H1 (cell line): ENCODE measurements around the gene BSCL2. TPM values are rescaled to one million over a fixed set of nuclear protein-coding genes. Genes with fewer than 3 reads are reported as not detected.
"Not testable (repeated sequence)": the region's sequence is repeated elsewhere in the genome, so short reads cannot be mapped to it uniquely, and the experiment has no call there.

Experiments used
- CTCF ChIA-PET: fragments of 300-600 bp; sonication (Branson Sonifier 250); formaldehyde crosslinking; loops from one replicate; lab custom pipeline; 2021; ENCODE audit not compliant: partially characterized antibody; lab: Charles Lee
- POLR2A ChIA-PET: fragments of 300-600 bp; sonication (Branson Sonifier 250); formaldehyde crosslinking; loops from one replicate; lab custom pipeline; 2021; ENCODE audit warnings: inconsistent platforms; ENCODE audit not compliant: partially characterized antibody; lab: Charles Lee
- DNase-seq, 2 experiments: peaks; one replicate each; pipeline versions ENCODE4 v3.0.0 to v3.0.0-alpha.2; 2010 to 2022; ENCODE audit warnings: low spot score in 2 of 2, low read depth in 1 of 2, mixed read lengths in 1 of 2
- FAIRE-seq: peaks from 2 replicates; lab custom pipeline; 2011; peaks lifted over from hg19 to GRCh38; lab: Jason Lieb, UNC
- H2AFZ ChIP-seq: 2 replicates; pipeline ENCODE4 v1.8.1; 2012; ENCODE audit warnings: low read length, inconsistent platforms
- H2AK5ac ChIP-seq: 2 replicates; pipeline ENCODE4 v1.6.1; 2013; ENCODE audit warnings: low read depth, low read length
- H2BK120ac ChIP-seq: replicated peaks from 2 replicates; pipeline ENCODE3; 2013; ENCODE audit warnings: low read depth, low read length, inconsistent platforms
- H2BK12ac ChIP-seq: 2 replicates; pipeline ENCODE4 v1.6.1; 2013; ENCODE audit warnings: low read depth, low read length
- H2BK15ac ChIP-seq: 2 replicates; pipeline ENCODE4 v1.6.1; 2013; ENCODE audit warnings: low read length
- H2BK20ac ChIP-seq: 2 replicates; pipeline ENCODE4 v1.6.1; 2013; ENCODE audit warnings: low read length
- H2BK5ac ChIP-seq: 2 replicates; pipeline ENCODE4 v1.6.1; 2013; ENCODE audit warnings: low read depth, low read length
- H3K14ac ChIP-seq: 2 replicates; pipeline ENCODE4 v1.6.1; 2013; ENCODE audit warnings: inconsistent platforms; ENCODE audit not compliant: insufficient read length
- H3K18ac ChIP-seq: 2 replicates; pipeline ENCODE4 v1.6.1; 2013; ENCODE audit warnings: low read length; ENCODE audit errors: extremely low read depth
- H3K23ac ChIP-seq: 2 replicates; pipeline ENCODE4 v1.6.1; 2013; ENCODE audit warnings: inconsistent platforms; ENCODE audit not compliant: insufficient read length
- H3K23me2 ChIP-seq: 2 replicates; pipeline ENCODE4 v1.6.1; 2013; ENCODE audit warnings: low read depth, low read length
- H3K27ac ChIP-seq: 2 replicates; pipeline ENCODE4 v1.6.1; 2011; ENCODE audit warnings: low read depth, low read length, inconsistent platforms
- H3K27me3 ChIP-seq, 4 experiments: replicated peaks in 1 of 4; 1 replicate in 1 of 4; 2 replicates in 3 of 4; pipeline versions ENCODE4 v1.6.1 to v1.8.1; 2011 to 2013; ENCODE audit warnings: low read length in 3 of 4, mild to moderate bottlenecking in 3 of 4, inconsistent platforms in 2 of 4, mixed read lengths in 2 of 4, moderate library complexity in 1 of 4; ENCODE audit not compliant: control insufficient read depth in 3 of 4, insufficient read depth in 3 of 4; ENCODE audit errors: extremely low read depth in 1 of 4
- H3K36me3 ChIP-seq, 4 experiments: 2 replicates each; pipeline versions ENCODE4 v1.6.1 to v1.8.1; 2011 to 2013; ENCODE audit warnings: mild to moderate bottlenecking in 4 of 4, low read length in 3 of 4, moderate library complexity in 2 of 4, control low read depth in 1 of 4, inconsistent platforms in 1 of 4; ENCODE audit not compliant: insufficient read depth in 4 of 4, control insufficient read depth in 2 of 4
- H3K4ac ChIP-seq: replicated peaks from 2 replicates; pipeline ENCODE3; 2013; ENCODE audit warnings: low read length, low read depth, mixed read lengths, inconsistent platforms; ENCODE audit not compliant: insufficient read length
- H3K4me1 ChIP-seq, 4 experiments: replicated peaks in 1 of 4; 1 replicate in 1 of 4; 2 replicates in 3 of 4; pipeline versions ENCODE4 v1.6.1 to v1.8.1; 2011 to 2013; ENCODE audit warnings: low read length in 3 of 4, inconsistent platforms in 2 of 4, mixed read lengths in 1 of 4; ENCODE audit not compliant: insufficient read depth in 4 of 4, control insufficient read depth in 3 of 4
- H3K4me2 ChIP-seq, 2 experiments: 2 replicates each; pipeline versions ENCODE4 v1.6.1 to v1.8.1; 2011 to 2013; ENCODE audit warnings: low read depth in 2 of 2, low read length in 2 of 2, control low read depth in 1 of 2, inconsistent platforms in 1 of 2, mild to moderate bottlenecking in 1 of 2; ENCODE audit not compliant: insufficient read depth in 1 of 2
- H3K4me3 ChIP-seq, 4 experiments: fragments of 200-600, 300-600 bp in 1 of 4; sonication (generic), shearing (Covaris generic), sonication (Bioruptor Twin) in 1 of 4; 2 replicates each; pipeline versions ENCODE4 v1.5.1 to v1.8.1; 2011 to 2016; ENCODE audit warnings: low read length in 4 of 4, low read depth in 3 of 4, control low read depth in 2 of 4, inconsistent platforms in 2 of 4, mild to moderate bottlenecking in 2 of 4, mixed read lengths in 1 of 4, moderate library complexity in 1 of 4; ENCODE audit not compliant: insufficient read depth in 2 of 4; ENCODE audit errors: extremely low read depth in 1 of 4
- H3K56ac ChIP-seq: replicated peaks from 2 replicates; pipeline ENCODE3; 2013; ENCODE audit warnings: low read depth, mild to moderate bottlenecking, mixed read lengths, low read length, inconsistent platforms; ENCODE audit not compliant: insufficient read length
- H3K79me1 ChIP-seq: 2 replicates; pipeline ENCODE4 v1.6.1; 2013; ENCODE audit warnings: low read depth, low read length, control low read depth
- H3K79me2 ChIP-seq, 2 experiments: 2 replicates each; pipeline versions ENCODE4 v1.6.1 to v1.8.1; 2012 to 2013; ENCODE audit warnings: low read length in 2 of 2, mild to moderate bottlenecking in 2 of 2, inconsistent platforms in 1 of 2; ENCODE audit not compliant: insufficient read depth in 2 of 2, control insufficient read depth in 1 of 2
- H3K9ac ChIP-seq, 4 experiments: replicated peaks in 1 of 4; 1 replicate in 1 of 4; 2 replicates in 3 of 4; pipeline versions ENCODE4 v1.6.1 to v1.8.1; 2011 to 2013; ENCODE audit warnings: low read depth in 3 of 4, low read length in 3 of 4, control low read depth in 2 of 4, mild to moderate bottlenecking in 2 of 4, moderate library complexity in 2 of 4, inconsistent platforms in 1 of 4; ENCODE audit errors: extremely low read depth in 1 of 4
- H3K9me3 ChIP-seq, 2 experiments: 2 replicates each; pipeline versions ENCODE4 v1.6.1 to v1.8.1; 2012 to 2013; ENCODE audit warnings: mild to moderate bottlenecking in 2 of 2, moderate library complexity in 2 of 2, control low read depth in 1 of 2, inconsistent platforms in 1 of 2, low read depth in 1 of 2, low read length in 1 of 2, mixed read lengths in 1 of 2; ENCODE audit not compliant: insufficient read depth in 2 of 2
- H4K20me1 ChIP-seq, 2 experiments: replicated peaks in 1 of 2; 2 replicates each; pipeline versions ENCODE3 to v1.8.1; 2011 to 2013; ENCODE audit warnings: inconsistent platforms in 2 of 2, low read length in 2 of 2, mild to moderate bottlenecking in 1 of 2; ENCODE audit not compliant: insufficient read depth in 2 of 2, control insufficient read depth in 1 of 2
- H4K5ac ChIP-seq: 2 replicates; pipeline ENCODE4 v1.6.1; 2013; ENCODE audit warnings: low read length, low read depth, mixed read lengths, inconsistent platforms; ENCODE audit not compliant: insufficient read length
- H4K8ac ChIP-seq: 2 replicates; pipeline ENCODE4 v1.8.0; 2013; ENCODE audit warnings: mild to moderate bottlenecking, moderate library complexity, low read length, inconsistent platforms; ENCODE audit not compliant: insufficient read depth; ENCODE audit errors: extremely low read depth
- H4K91ac ChIP-seq: replicated peaks from 2 replicates; pipeline ENCODE3; 2013; ENCODE audit warnings: low read length, mixed read lengths, inconsistent platforms; ENCODE audit not compliant: insufficient read length
- WGBS, 2 experiments: shearing (Covaris generic) in 1 of 2; methylation state at CpG; one replicate each; pipeline versions ENCODE4 v1.1.6 to v1.1.7; 2013 to 2015; ENCODE audit warnings: low lambda C conversion rate in 2 of 2, mixed read lengths in 2 of 2, inconsistent platforms in 1 of 2, low coverage in 1 of 2, missing lambda C conversion rate in 1 of 2; ENCODE audit not compliant: insufficient replicate concordance in 2 of 2, insufficient coverage in 1 of 2, insufficient read length in 1 of 2; ENCODE audit errors: extremely low coverage in 1 of 2, missing lambda C conversion rate in 1 of 2; 5-methylcytosine and 5-hydroxymethylcytosine counted together
- polyA plus RNA-seq, 7 experiments: library from polyadenylated mRNA; depleted of rRNA in 3 of 7; stranded (reverse) in 5 of 7; unstranded in 2 of 7; fragments of >200 nt in 5 of 7; fragments of 200-250 nt in 2 of 7; gene quantifications; 1 replicate in 5 of 7; 2 replicates in 1 of 7; 4 replicates in 1 of 7; pipeline versions ENCODE4 v1.2.1 to v1.2.3, GENCODE V29; 2011 to 2013; ENCODE audit warnings: missing spikeins in 2 of 7, mixed read lengths in 2 of 7
- total RNA-seq: library from RNA; stranded (reverse); fragmentation: NEBNext Ultra II Directional; extraction: Animal tissue kit (Norgen Biotek cat#: 25700); gene quantifications from 2 replicates; pipeline ENCODE4 v1.2.1, GENCODE V29; 2021

The BSCL2 gene
- total and polyA plus RNA-seq, 2 of the 8 experiments (the other 6 are each of a cell fraction or from before 2014, with no cell fraction given) = 59.5 to 264 TPM

DNA sequence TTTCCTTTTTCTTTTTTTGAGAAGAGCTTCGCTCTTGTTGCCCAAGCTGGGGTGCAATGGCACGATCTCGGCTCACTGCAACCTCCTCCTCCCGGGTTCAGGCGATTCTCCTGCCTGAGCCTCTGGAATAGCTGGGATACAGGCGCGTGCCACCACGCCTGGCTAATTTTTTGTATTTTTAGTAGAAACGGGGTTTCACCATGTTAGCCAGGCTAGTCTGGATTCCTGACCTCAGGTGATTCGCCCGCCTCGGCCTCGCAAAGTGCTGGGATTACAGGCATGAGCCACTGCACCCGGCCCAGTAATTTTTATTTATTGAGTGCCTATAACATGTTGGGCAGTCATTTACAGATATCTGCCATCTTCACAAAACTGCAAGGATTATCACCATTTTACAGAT is 22.9 kb upstream of the BSCL2 start:
- H2BK20ac ChIP-seq, H3K9me3 ChIP-seq, H3K27me3 ChIP-seq, H2BK12ac ChIP-seq, H3K4me1 ChIP-seq, DNase-seq, H2BK5ac ChIP-seq, H2BK15ac ChIP-seq, FAIRE-seq, H3K23ac ChIP-seq, H4K8ac ChIP-seq, H2AFZ ChIP-seq, H3K14ac ChIP-seq, H2AK5ac ChIP-seq, H3K27ac ChIP-seq, H3K18ac ChIP-seq, H3K9ac ChIP-seq, H4K5ac ChIP-seq, H3K4ac ChIP-seq, H3K56ac ChIP-seq, H2BK120ac ChIP-seq, H4K91ac ChIP-seq, H3K79me1 ChIP-seq: not testable (repeated sequence)
- H3K79me2 ChIP-seq = peaks cover 15 to 50% of the 10 kb centered on the region in 2 experiments
- H3K4me3 ChIP-seq = peak overlapping the region in 1 of 4 experiments; percentile 87; a peak in 1 of 8 replicates
- CTCF ChIA-PET = interaction anchor here (0.5 to 6.1 kb wide), 12 partner anchors 11 to 440 kb away, joined by 3 to 45 read pairs (median 4); partner anchors contain the start of genes LBHD1, TAF6L, TMEM179B and ZBTB3
- H3K36me3 ChIP-seq = peaks cover 1 to 14% (median 4%) of the 10 kb centered on the region in 4 experiments; a peak in 6 of 8 replicates
- peak overlapping the region; percentile 34 to 93; a peak in 2 of 4 replicates for H3K4me2 ChIP-seq
- H4K20me1 ChIP-seq = peaks cover 4 to 12% of the 10 kb centered on the region in 2 experiments
- H3K23me2 ChIP-seq = peaks cover 16% of the 10 kb centered on the region
- POLR2A ChIA-PET = interaction anchor here (0.8 to 10.9 kb wide), 11 partner anchors 9 to 124 kb away, joined by 3 to 192 read pairs (median 6); partner anchors contain the start of genes BSCL2, GNG3, TAF6L and TMEM179B
- WGBS, 2 experiments = 86% methylated on average over 14 of the region's 14 CpGs; no CpG with 5 or more reads in 1 of the 2 experiments
